ENCODE measurements around the gene ADAMTS8. TPM values are rescaled to one million over a fixed set of nuclear protein-coding genes. Genes with fewer than 3 reads are reported as not detected.

The ADAMTS8 gene
- total RNA-seq, 1 experiment from 2014 or later, result not detected

DNA sequence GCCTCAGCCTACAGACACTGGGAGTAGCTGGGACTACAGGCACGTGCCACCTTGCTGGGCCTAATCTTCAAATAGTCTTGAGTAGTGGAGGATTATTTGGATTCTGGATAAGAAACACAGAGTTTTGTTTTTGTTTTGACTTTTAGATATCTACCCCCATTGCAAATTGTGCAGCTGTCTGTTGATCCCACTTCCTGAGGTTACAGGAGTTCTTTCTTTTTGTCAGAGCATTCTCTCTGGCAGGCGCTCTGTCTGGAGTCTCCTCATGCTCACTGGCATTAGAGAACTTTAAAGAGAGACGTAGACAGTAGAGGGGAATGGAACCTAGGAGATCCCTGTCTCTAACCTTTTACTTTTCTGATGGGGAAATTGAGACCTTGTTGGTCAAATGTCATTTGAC, 7.8 kb upstream of the ADAMTS8 start:
- Histone ChIP-seq H3K4me2 (ENCODE audit: low read depth, low read length, poor library complexity, severe bottlenecking) (no peak overlapping the region), H3K9me3 (ENCODE audit: low read length) (no peaks in the 10 kb centered on the region), H3K27ac (ENCODE audit: low read length) (no peak overlapping the region), H2AFZ (ENCODE audit: low read length) (no peak overlapping the region), H3K4me1 (ENCODE audit: low read length) (peaks cover 3% of the 10 kb centered on the region; the same call in 1 of the 2 replicates), H3K9ac (ENCODE audit: low read length) (no peak overlapping the region), H3K9me2 (replicated peaks; ENCODE audit: insufficient read depth, low read length) (no peaks in the 10 kb centered on the region), H4K20me1 (ENCODE audit: insufficient read depth, low read depth, low read length) (no peaks in the 10 kb centered on the region), H3K79me2 (ENCODE audit: low read length) (no peaks in the 10 kb centered on the region), H3K4me3 (ENCODE audit: low read length) (no peak overlapping the region), H3K27me3 (ENCODE audit: low read length) (no peaks in the 10 kb centered on the region), H3K36me3 (ENCODE audit: insufficient read depth, low read length) (no peaks in the 10 kb centered on the region)
- DNase-seq, result no peak

- no peaks in the 10 kb centered on the region for H3K36me3 ChIP-seq (ENCODE audit: insufficient read depth, low read length)
- no peak overlapping the region for H3K9ac ChIP-seq (ENCODE audit: low read length)
- H3K27me3 ChIP-seq (ENCODE audit: low read length), result no peaks in the 10 kb centered on the region
- H3K4me1 ChIP-seq (ENCODE audit: low read length), result peaks cover 3% of the 10 kb centered on the region; the same call in 1 of the 2 replicates
- no peaks in the 10 kb centered on the region for H3K9me2 ChIP-seq (replicated peaks; ENCODE audit: insufficient read depth, low read length)
- no peaks in the 10 kb centered on the region for H3K9me3 ChIP-seq (ENCODE audit: low read length)
- H3K27ac ChIP-seq (ENCODE audit: low read length), result no peak overlapping the region
- H2AFZ ChIP-seq (ENCODE audit: low read length), result no peak overlapping the region
- no peak for DNase-seq
- H3K4me2 ChIP-seq (ENCODE audit: low read depth, low read length, poor library complexity, severe bottlenecking), result no peak overlapping the region
- H3K79me2 ChIP-seq (ENCODE audit: low read length), result no peaks in the 10 kb centered on the region
- H3K4me3 ChIP-seq (ENCODE audit: low read length), result no peak overlapping the region
- no peaks in the 10 kb centered on the region for H4K20me1 ChIP-seq (ENCODE audit: insufficient read depth, low read depth, low read length)
Measured at GRCh38 chr11:130435671-130436070, 7.3 kb upstream of the ADAMTS8 start.

DNA sequence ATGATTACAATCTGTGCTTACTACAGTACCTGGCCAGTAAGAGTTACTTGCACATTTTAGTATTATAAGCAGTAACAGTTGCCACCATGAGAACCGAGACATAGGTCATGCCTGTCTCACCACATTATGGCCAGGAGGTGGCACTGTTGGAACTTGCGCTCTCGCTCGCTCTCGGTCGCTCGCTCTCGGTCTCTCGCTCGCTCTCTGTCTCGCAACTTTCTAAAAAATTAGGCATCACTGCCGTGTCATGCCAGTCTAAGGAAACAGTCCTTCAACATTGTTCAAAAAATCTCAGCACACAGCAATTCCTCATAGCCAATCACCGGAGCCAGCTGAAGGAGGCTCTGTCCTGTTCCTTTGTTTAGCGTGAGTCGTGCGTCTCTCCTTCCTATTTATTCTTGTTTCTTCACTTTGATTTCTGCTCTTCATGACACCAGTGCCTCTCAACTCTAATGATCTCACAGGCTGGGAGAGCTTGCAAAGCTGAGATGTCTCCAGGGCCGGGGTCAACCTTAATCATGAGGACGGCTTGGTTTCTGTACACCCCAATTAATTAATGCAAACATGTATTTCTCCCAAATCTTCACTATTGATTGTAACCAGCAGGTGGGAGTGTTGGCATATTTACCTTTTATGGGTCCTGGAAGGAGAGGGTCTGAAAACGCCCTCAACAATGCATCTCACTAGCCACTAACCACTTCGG, 6.3 kb upstream of the ADAMTS8 start:
- Histone ChIP-seq H3K27ac (ENCODE audit: low read length) (no peak overlapping the region), H3K36me3 (ENCODE audit: insufficient read depth, low read length) (no peaks in the 10 kb centered on the region), H3K4me3 (ENCODE audit: low read length) (peak overlapping the region; percentile 78), H2AFZ (ENCODE audit: low read length) (peak overlapping the region; percentile 94), H3K9me3 (ENCODE audit: low read length) (no peaks in the 10 kb centered on the region), H3K9me2 (replicated peaks; ENCODE audit: insufficient read depth, low read length) (no peaks in the 10 kb centered on the region), H3K79me2 (ENCODE audit: low read length) (no peaks in the 10 kb centered on the region), H3K27me3 (ENCODE audit: low read length) (no peaks in the 10 kb centered on the region), H3K4me1 (ENCODE audit: low read length) (peaks cover 3% of the 10 kb centered on the region; the same call in 1 of the 2 replicates), H4K20me1 (ENCODE audit: insufficient read depth, low read depth, low read length) (no peaks in the 10 kb centered on the region), H3K4me2 (ENCODE audit: low read depth, low read length, poor library complexity, severe bottlenecking) (peak overlapping the region; percentile 92), H3K9ac (ENCODE audit: low read length) (peak overlapping the region; percentile 56; the same call in 1 of the 2 replicates)
- peak; percentile 83 for DNase-seq

DNA sequence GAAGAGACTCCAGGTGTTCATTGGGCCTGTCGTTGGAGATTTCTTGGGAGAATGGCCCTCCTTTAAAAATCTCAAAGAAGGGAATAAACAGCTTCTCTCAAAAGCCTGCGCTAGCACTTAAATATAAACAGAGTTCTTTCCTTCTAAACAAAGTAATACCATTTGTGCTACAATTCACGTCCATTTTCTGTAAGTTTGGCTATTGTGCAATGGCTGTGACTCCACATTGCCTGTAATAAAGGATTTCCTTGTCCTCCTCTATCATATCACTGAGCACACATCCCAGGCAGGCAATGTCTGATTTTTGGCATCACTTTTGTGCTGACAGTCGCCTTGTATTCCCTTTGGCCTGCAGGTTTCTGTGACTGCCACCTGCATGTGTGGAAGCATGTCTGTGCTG, 4.9 kb upstream of the ADAMTS8 start:
- no peak overlapping the region for H2AFZ ChIP-seq (ENCODE audit: low read length)
- no peak overlapping the region for H3K9ac ChIP-seq (ENCODE audit: low read length)
- H3K27ac ChIP-seq (ENCODE audit: low read length), result no peak overlapping the region
- no peaks in the 10 kb centered on the region for H4K20me1 ChIP-seq (ENCODE audit: insufficient read depth, low read depth, low read length)
- H3K4me1 ChIP-seq (ENCODE audit: low read length), result peaks cover 3% of the 10 kb centered on the region; the same call in 1 of the 2 replicates
- no peaks in the 10 kb centered on the region for H3K9me2 ChIP-seq (replicated peaks; ENCODE audit: insufficient read depth, low read length)
- DNase-seq, result no peak
- H3K4me2 ChIP-seq (ENCODE audit: low read depth, low read length, poor library complexity, severe bottlenecking), result no peak overlapping the region
- H3K4me3 ChIP-seq (ENCODE audit: low read length), result no peak overlapping the region
- H3K79me2 ChIP-seq (ENCODE audit: low read length), result no peaks in the 10 kb centered on the region
- H3K27me3 ChIP-seq (ENCODE audit: low read length), result no peaks in the 10 kb centered on the region
- no peaks in the 10 kb centered on the region for H3K36me3 ChIP-seq (ENCODE audit: insufficient read depth, low read length)
- no peaks in the 10 kb centered on the region for H3K9me3 ChIP-seq (ENCODE audit: low read length)

GRCh38 chr11:130431801-130432200, 3.4 kb upstream of the ADAMTS8 start:
- Histone ChIP-seq H3K36me3 (ENCODE audit: insufficient read depth, low read length) (no peaks in the 10 kb centered on the region), H3K4me3 (ENCODE audit: low read length) (no peak overlapping the region), H3K9me3 (ENCODE audit: low read length) (no peaks in the 10 kb centered on the region), H3K9ac (ENCODE audit: low read length) (no peak overlapping the region), H3K9me2 (replicated peaks; ENCODE audit: insufficient read depth, low read length) (no peaks in the 10 kb centered on the region), H4K20me1 (ENCODE audit: insufficient read depth, low read depth, low read length) (no peaks in the 10 kb centered on the region), H3K79me2 (ENCODE audit: low read length) (no peaks in the 10 kb centered on the region), H3K4me1 (ENCODE audit: low read length) (peaks cover 3% of the 10 kb centered on the region; the same call in 1 of the 2 replicates), H3K27ac (ENCODE audit: low read length) (no peak overlapping the region), H2AFZ (ENCODE audit: low read length) (no peak overlapping the region), H3K4me2 (ENCODE audit: low read depth, low read length, poor library complexity, severe bottlenecking) (no peak overlapping the region), H3K27me3 (ENCODE audit: low read length) (no peaks in the 10 kb centered on the region)
- DNase-seq, result no peak

GRCh38 chr11:130431331-130431773, 2.9 kb upstream of the ADAMTS8 start:
- Histone ChIP-seq H3K4me1 (ENCODE audit: low read length) (peaks cover 3% of the 10 kb centered on the region; the same call in 1 of the 2 replicates), H3K4me3 (ENCODE audit: low read length) (no peak overlapping the region), H4K20me1 (ENCODE audit: insufficient read depth, low read depth, low read length) (no peaks in the 10 kb centered on the region), H3K9me3 (ENCODE audit: low read length) (no peaks in the 10 kb centered on the region), H3K9me2 (replicated peaks; ENCODE audit: insufficient read depth, low read length) (no peaks in the 10 kb centered on the region), H3K36me3 (ENCODE audit: insufficient read depth, low read length) (no peaks in the 10 kb centered on the region), H2AFZ (ENCODE audit: low read length) (no peak overlapping the region), H3K27ac (ENCODE audit: low read length) (no peak overlapping the region), H3K79me2 (ENCODE audit: low read length) (no peaks in the 10 kb centered on the region), H3K9ac (ENCODE audit: low read length) (no peak overlapping the region), H3K27me3 (ENCODE audit: low read length) (no peaks in the 10 kb centered on the region), H3K4me2 (ENCODE audit: low read depth, low read length, poor library complexity, severe bottlenecking) (no peak overlapping the region)
- DNase-seq, result peak; percentile 73

- Histone ChIP-seq H3K27ac (ENCODE audit: low read length) (no peak overlapping the region), H3K79me2 (ENCODE audit: low read length) (no peaks in the 10 kb centered on the region), H3K27me3 (ENCODE audit: low read length) (no peaks in the 10 kb centered on the region)
Measured at GRCh38 chr11:130429983-130430382, 1.6 kb upstream of the ADAMTS8 start.

DNA sequence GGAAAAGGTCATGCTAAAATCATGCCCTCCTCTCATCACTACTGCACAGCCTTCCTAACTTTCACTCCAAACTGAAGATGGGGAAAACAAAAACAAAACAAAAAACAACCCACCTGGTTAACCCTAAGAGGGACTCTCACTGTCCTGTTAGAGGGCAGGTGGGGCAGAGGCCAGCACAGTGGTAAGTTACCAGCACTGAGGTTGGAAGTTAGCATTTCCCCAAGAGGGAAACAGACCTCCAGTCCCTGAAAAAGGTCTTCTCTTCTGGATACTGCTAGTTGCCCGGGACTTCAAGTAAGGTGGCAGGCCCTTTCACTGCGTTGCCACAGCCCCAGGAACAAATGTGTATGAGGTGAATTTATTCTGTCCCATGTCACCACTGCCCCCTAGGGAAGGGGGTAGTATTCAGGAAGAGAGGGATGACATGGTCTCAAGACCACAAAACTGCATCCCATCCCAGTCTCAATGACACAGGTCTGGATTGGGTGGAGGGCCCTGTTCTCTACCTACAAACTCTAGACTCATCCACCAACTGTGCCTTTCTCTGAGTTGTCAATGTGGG, 792 bp upstream of the ADAMTS8 start:
- H3K36me3 ChIP-seq (ENCODE audit: insufficient read depth, low read length), result no peaks in the 10 kb centered on the region
- DNase-seq, result no peak
- H3K27ac ChIP-seq (ENCODE audit: low read length), result no peak overlapping the region
- no peak overlapping the region for H3K4me3 ChIP-seq (ENCODE audit: low read length)
- no peaks in the 10 kb centered on the region for H3K79me2 ChIP-seq (ENCODE audit: low read length)
- H3K4me2 ChIP-seq (ENCODE audit: low read depth, low read length, poor library complexity, severe bottlenecking), result no peak overlapping the region
- no peaks in the 10 kb centered on the region for H3K27me3 ChIP-seq (ENCODE audit: low read length)
- peaks cover 3% of the 10 kb centered on the region; the same call in 1 of the 2 replicates for H3K4me1 ChIP-seq (ENCODE audit: low read length)
- no peaks in the 10 kb centered on the region for H3K9me3 ChIP-seq (ENCODE audit: low read length)
- H3K9me2 ChIP-seq (replicated peaks; ENCODE audit: insufficient read depth, low read length), result no peaks in the 10 kb centered on the region
- no peak overlapping the region for H3K9ac ChIP-seq (ENCODE audit: low read length)
- no peak overlapping the region for H2AFZ ChIP-seq (ENCODE audit: low read length)
- no peaks in the 10 kb centered on the region for H4K20me1 ChIP-seq (ENCODE audit: insufficient read depth, low read depth, low read length)

More at GRCh38 chr11:130429983-130430382, 1.6 kb upstream of the ADAMTS8 start:
- Histone ChIP-seq H3K9me2 (replicated peaks; ENCODE audit: insufficient read depth, low read length) (no peaks in the 10 kb centered on the region), H3K9me3 (ENCODE audit: low read length) (no peaks in the 10 kb centered on the region), H3K36me3 (ENCODE audit: insufficient read depth, low read length) (no peaks in the 10 kb centered on the region), H3K4me1 (ENCODE audit: low read length) (peaks cover 6% of the 10 kb centered on the region; the same call in 1 of the 2 replicates), H4K20me1 (ENCODE audit: insufficient read depth, low read depth, low read length) (no peaks in the 10 kb centered on the region), H3K9ac (ENCODE audit: low read length) (no peak overlapping the region), H3K4me3 (ENCODE audit: low read length) (no peak overlapping the region), H2AFZ (ENCODE audit: low read length) (no peak overlapping the region), H3K4me2 (ENCODE audit: low read depth, low read length, poor library complexity, severe bottlenecking) (no peak overlapping the region)
- no peak for DNase-seq

Data from Karpas-422 (cell line).